Measurements from ENCODE around the gene HLA-DMB. TPM values are rescaled to one million over a fixed set of nuclear protein-coding genes. Genes with fewer than 3 reads are reported as not detected.

Gene HLA-DMB
- not detected for polyA plus RNA-seq (2012; ENCODE audit: insufficient read depth, insufficient read length)

GRCh38 chr6:32940656-32941213 is at the start of gene HLA-DMB:
HLA-DMB (minus strand) TSS chr6:32941028; CDS start chr6:32940807, 221 bp downstream.
- DNase-seq (ENCODE audit: low read depth, low spot score) = peak; percentile 73
- H3K4me3 ChIP-seq (ENCODE audit: low read length) = no peak within 1 kb of the TSS

DNA sequence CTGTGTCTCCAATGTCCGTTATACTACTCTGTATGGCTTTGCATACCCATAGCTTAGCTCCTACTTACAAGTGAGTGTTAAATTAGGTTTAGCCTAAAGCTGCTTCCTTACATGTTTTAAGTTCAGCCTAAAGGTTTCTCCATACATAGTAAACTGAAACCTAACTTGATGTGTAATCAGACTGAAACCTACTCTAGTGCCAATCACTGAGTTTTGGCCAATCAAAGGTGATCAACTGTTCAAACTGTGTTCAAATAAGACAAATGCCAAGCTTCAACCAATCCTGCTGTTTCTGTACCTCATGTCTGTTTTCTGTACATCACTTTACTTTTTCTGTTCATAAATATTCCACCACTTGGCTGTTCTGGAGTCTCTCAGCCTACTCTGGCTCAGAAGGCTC is 48.5 kb upstream of the HLA-DMB start:
- no peak for DNase-seq (ENCODE audit: low read depth, low spot score)
- H3K4me3 ChIP-seq (ENCODE audit: low read length) = no peak overlapping the region

DNA sequence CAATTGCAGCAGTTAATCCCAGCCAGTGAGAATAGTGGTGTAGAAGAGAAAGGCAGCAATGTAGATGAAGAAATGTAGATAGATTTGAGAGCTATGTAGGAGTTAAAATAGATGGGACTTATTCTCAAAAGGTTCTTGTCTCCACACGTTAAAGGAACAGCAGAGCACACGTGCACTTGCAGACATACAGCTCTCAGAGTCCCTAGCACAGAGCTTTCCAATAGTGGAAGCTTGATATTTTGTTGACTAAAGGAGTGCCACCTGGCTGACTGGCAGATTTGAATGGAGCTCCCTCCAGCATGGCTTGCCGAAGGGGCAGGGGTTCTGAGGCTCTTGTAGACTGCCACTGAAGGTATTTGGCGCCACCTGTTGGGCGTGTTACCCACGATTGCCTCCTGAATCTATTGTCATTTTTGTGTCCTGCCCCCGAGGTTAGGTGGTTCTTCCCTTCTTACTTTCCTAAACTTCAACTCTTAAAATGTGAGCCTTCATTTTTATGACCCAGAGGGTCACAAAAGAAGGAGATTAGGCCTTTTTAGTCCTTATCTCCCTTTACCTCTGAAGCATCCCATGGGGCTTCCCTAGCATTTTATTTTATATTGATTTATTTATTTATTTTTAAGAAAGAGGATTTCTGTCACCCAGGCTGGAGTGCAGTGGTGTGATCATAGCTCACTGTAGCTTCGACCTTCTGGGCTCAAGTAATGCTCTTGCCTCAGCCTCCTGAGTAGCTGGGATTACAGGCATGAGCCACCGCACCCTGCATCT is 44.0 kb upstream of the HLA-DMB start:
- DNase-seq (ENCODE audit: low read depth, low spot score) = peak; percentile 86
- H3K4me3 ChIP-seq (ENCODE audit: low read length) = no peak overlapping the region

DNA sequence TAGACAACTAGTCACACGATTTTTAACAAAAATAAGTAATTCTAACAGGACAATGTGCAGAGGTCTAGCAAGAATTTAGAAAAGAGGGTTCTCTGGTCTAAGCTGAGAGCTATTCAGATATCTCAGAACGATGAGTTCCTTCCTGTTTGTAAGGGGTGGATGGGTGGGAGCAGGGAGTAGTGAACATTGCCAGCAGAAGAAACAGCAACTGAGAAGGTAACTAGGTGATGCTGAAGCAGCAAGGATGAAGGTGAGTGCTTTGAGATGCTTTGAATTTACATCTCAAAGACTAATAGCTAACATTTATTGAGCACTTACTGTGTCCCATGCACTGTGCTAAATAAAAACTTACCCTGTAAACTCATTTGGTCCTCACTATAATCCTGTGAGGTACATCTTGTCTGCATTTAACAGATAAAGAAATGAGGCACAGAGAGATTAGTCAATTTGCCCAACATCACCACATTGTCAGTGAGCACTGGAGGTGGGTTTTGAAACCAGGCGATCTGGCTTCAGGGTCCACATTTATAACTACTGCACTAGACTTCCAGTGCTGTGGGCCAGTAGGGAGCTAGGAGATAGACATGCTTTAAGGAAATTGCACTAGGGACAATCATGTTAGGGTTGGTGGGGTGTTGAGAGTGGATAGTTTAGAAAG is 43.3 kb upstream of the HLA-DMB start:
- no peak overlapping the region for H3K4me3 ChIP-seq (ENCODE audit: low read length)

DNA sequence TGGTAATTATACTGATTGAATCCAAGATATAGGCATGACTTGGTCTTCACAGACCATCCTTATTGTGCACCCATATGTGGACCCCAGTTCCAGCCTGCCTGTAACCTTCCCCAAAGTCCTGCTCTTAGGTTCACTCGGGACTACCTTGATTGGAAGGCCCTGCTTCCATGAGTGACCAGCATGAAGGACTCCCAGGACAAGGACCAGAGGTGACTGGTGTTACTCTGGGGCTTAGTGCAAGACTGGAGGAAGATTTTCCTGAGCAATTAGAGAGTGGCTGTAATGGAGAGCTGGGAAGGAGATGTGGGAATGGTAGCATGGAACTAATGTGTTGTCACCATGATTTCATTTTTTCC is 42.6 kb upstream of the HLA-DMB start:
- H3K4me3 ChIP-seq (ENCODE audit: low read length) = no peak overlapping the region
- no peak for DNase-seq (ENCODE audit: low read depth, low spot score)

More for the DNA sequence above, 43.3 kb upstream of the HLA-DMB start:
- DNase-seq (ENCODE audit: low read depth, low spot score) = no peak

DNA sequence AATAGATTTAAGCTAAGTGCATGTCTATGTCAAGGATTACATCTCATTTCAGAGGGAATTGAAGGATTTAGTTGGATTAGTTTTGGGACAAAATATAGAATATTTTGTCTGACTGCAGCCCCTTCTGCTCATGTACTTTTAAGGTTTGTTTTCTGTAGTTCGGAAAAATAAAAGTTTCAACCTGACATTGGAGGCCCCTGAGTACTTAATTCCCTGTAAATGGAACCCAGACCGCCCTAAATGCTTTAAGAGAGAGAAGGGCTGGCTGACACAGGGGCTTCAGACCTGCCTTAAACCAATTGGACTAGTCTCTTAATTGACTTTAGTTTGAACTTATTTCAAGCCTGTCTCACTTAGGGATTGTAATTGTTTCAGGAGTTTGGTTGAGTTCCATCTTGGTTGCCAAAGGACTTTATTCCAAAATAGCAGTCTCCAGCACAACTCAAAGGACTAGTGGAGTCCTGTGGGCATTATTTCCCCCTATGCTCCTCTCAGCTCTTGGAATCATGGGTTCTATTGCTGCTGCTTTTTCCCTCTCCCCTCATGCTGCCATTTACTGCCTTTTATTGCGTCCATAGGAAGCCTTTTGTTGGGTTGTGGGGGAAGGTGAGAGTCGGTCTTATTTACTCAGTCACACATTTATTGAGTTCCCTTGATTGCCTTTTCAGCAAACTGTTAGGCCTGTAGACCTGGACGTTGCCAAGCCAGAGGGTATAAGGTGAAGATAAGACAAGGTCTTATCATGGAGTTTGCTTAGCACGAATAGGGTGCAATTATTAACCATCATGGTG is 42.1 kb upstream of the HLA-DMB start:
- H3K4me3 ChIP-seq (ENCODE audit: low read length) = no peak overlapping the region
- no peak for DNase-seq (ENCODE audit: low read depth, low spot score)

GRCh38 chr6:32982084-32982701 is 41.4 kb upstream of the HLA-DMB start:
- DNase-seq (ENCODE audit: low read depth, low spot score) = no peak
- no peak overlapping the region for H3K4me3 ChIP-seq (ENCODE audit: low read length)

GRCh38 chr6:32980488-32981038 is 39.7 kb upstream of the HLA-DMB start:
- no peak for DNase-seq (ENCODE audit: low read depth, low spot score)
- no peak overlapping the region for H3K4me3 ChIP-seq (ENCODE audit: low read length)

DNA sequence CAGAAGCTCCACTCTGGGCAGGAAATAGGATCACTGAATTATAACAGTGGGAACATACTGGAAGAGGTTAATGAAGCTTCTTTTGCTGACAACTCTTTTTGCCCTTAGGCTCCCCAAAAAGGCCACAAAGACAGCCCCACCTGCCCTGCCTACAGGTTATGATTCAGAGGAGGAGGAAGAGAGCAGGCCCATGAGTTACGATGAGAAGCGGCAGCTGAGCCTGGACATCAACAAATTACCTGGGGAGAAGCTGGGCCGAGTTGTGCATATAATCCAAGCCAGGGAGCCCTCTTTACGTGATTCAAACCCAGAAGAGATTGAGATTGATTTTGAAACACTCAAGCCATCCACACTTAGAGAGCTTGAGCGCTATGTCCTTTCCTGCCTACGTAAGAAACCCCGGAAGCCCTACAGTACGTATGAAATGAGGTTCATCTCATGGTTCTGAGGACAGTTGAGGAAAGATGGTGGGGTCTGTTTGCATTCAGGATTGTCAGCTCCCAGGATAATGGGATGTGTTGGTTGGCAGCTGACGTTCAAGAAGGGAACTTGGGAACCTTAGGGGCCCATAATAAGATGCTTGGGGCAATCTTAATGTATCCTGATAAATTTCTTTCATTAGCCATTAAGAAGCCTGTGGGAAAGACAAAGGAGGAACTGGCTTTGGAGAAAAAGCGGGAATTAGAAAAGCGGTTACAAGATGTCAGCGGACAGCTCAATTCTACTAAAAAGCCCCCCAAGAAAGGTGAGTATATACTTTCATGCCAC is 39.1 kb upstream of the HLA-DMB start:
- DNase-seq (ENCODE audit: low read depth, low spot score) = no peak
- H3K4me3 ChIP-seq (ENCODE audit: low read length) = no peak overlapping the region

GRCh38 chr6:32977953-32978324 is 37.1 kb upstream of the HLA-DMB start:
- no peak overlapping the region for H3K4me3 ChIP-seq (ENCODE audit: low read length)
- DNase-seq (ENCODE audit: low read depth, low spot score) = no peak

GRCh38 chr6:32977272-32977952 is 36.6 kb upstream of the HLA-DMB start:
- DNase-seq (ENCODE audit: low read depth, low spot score) = no peak
- H3K4me3 ChIP-seq (ENCODE audit: low read length) = no peak overlapping the region

DNA sequence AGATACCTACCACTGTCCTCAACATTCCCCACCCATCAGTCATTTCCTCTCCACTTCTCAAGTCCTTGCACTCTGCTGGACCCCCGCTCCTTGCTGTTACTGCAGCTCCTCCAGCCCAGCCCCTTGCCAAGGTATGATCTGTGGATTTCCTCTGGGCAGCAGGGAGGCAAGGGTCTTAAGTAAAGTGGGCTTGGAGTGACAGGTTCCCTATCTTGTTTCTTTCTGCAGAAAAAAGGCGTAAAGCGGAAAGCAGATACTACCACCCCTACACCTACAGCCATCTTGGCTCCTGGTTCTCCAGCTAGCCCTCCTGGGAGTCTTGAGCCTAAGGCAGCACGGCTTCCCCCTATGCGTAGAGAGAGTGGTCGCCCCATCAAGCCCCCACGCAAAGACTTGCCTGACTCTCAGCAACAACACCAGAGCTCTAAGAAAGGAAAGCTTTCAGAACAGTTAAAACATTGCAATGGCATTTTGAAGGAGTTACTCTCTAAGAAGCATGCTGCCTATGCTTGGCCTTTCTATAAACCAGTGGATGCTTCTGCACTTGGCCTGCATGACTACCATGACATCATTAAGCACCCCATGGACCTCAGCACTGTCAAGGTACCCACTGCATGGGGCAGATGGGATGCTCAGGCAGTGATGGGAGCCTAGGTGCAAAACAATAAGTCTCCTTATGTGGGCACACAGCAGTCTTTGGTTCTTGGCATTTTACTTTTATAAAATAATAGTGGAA is 35.7 kb upstream of the HLA-DMB start:
- no peak for DNase-seq (ENCODE audit: low read depth, low spot score)
- H3K4me3 ChIP-seq (ENCODE audit: low read length) = no peak overlapping the region

- DNase-seq (ENCODE audit: low read depth, low spot score) = no peak
- H3K4me3 ChIP-seq (ENCODE audit: low read length) = no peak overlapping the region
These were observed 35.1 kb upstream of the HLA-DMB start for GRCh38 chr6:32975886-32976285.

GRCh38 chr6:32974541-32975308 is 33.9 kb upstream of the HLA-DMB start:
- no peak for DNase-seq (ENCODE audit: low read depth, low spot score)
- H3K4me3 ChIP-seq (ENCODE audit: low read length) = peak overlapping the region; percentile 72

- peak overlapping the region; percentile 72 for H3K4me3 ChIP-seq (ENCODE audit: low read length)
- DNase-seq (ENCODE audit: low read depth, low spot score) = no peak
These were observed 33.1 kb upstream of the HLA-DMB start for GRCh38 chr6:32974016-32974333.

DNA sequence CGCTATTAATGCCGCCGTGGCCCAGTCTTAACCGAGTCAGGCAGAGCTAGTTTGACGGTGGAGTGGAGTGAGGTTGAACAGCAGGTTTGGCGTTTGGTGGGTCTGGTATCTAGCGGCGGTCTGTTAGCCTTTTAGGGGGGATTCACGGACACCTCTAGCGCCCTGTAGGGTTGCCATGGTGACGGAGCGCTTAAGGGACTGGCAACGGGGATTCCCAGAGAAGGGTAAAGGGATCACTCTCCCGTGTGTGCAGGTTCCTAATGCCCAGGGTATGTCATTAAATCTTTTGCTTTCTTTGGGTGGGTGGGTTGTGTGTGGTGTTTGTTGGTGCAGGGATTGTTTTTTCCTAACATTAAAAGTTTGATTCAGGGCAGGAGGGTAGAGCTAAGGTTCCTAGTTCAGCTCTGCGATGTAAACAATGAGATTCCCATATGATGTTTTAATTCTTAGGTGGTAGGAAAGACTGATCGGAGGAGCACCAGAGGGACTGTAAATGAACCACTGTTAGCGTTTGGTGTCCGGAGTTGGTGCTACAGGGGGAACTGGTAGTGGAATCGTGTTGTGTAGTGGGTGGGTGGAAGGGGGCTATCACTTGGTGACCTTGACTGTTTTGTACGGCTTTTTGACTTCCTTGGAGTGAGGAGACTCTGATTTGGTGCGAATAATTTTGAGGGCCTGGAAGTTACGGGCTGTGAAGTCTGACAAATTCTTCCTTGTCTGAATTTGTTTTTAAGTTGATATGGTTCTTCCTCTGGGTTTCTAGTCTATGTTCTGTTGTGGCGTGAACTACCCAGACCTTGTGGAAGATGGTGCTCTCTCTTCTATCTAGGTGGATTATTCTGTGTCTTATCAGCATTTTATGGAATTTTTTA is 32.6 kb upstream of the HLA-DMB start:
- DNase-seq (ENCODE audit: low read depth, low spot score) = no peak
- H3K4me3 ChIP-seq (ENCODE audit: low read length) = peak overlapping the region; percentile 72
